DMS79 (cell line): ENCODE results near the gene UBE2J2.
A peak's percentile ranks its signal among the peaks of the same experiment; 100 is the strongest.

Experiments used
- DNase-seq: peaks from one replicate; lab custom pipeline; 2025; lab: John Stamatoyannopoulos, UW

UBE2J2 gene

DNA sequence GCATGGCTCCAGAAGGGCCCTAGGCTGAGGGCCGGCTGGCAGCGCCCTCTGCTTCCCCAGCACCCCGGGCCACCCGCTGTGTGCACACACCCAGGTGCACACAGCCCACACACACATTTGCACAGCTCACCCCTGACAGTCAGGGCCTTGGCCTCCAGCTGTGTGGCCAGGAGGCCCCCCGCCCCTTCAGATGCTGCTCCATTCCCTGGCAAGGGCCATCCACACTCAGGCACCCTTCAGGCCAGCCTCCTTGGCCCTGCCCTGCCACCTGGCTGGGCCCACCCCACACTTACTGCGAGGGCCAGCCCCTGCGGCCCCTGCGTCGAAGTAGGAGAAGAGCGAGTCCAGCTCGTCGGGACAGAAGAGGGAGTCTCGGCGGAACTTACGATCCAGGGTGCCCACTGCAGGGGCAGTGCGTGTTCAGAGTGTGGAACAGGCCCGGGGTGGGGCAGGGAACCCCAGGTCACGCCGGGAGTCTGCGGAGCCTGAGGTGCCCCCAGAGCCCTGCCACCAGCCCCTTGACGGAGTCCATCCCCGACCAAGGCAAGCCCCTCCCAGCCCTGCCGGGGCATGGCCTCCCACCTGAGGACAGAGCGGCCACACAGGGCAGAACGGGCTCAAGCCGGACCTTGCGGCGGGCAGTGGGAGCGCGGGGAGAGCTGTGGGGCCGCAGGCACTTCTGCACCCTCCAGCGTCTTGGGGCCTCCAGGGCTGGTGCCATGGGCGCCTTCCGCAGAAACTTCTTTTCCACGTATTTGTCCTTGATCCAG, 21.7 kb upstream of the UBE2J2 start:
- DNase-seq, result no peak

DNA sequence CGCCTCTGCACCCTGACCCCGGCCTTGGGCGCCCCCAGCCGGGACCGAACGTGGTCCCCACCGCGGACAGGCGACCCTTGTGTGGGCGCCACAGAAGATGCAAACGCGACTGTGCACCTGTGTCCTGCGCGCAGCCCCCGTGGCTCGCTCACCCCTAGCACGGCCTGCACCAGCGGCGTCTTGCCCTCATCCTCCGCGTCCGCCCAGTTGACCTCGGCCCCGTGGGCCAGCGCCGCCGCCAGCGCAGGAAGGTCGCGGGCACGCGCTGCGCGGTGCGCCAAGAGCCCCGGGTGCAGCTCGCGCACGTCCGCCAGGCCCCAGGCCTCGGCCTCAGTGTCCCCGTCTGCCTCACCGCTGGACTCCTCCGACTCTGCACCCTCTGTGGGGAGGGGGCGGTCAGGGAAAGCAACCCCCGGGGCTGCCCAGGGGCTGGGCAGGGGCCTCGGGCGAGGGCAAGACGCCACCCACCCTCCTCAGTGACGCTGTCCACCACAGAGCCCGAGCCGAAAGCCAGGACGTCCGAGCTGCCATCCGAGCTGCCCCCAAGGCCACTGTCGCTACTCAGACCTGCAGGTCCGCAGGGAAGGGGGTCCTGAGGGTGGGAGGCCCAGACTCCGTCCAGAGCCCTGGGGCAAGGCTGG, 20.7 kb upstream of the UBE2J2 start:
- DNase-seq, result no peak

DNA sequence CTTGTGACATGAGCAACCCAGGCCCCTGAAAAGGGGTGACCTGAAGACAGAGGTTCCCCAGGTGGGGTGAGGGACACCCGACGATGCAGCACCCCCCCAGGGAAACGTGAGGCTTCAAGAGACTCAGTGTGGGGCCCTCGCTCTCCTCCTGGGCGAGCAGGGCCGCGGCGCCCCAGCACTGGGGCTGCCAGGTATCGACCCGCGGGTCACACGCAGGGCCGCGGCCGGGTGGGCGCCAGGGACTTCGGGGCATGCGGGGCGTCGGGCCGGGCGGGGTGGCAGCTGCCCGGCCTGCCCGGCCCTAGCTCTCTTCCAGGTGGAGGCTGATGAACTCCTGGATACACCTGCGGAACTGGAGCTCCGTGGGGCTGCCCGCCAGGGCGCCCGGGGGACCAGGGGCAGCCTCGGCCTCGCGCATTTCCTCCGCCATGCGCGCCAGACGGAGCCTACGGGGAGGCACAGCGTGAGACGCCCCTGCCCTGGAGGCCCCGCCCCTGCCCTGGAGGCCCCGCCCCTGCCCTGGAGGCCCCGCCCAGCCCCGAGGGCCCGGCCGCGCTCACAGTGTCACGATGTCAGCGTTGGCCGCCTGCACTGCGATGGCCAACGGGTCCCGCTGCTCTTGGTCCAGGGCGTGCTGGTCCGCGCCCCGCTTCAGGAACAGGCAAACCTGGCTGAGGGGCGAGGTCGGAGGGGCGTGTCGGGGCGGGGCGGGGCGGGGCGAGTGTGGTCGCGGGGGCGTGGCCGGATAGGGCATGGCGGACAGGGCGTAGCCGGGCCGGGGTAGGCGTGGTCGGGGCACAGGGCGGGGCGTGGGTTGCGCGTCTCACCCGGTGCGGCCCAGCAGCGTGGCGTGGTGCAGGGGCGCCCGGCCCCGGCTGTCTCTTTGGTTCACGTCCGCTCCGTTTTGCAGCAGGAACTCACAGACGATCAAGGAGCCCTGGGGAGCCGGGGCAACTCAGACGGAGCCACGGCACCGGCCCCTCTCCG, 19.9 kb upstream of the UBE2J2 start:
- no peak for DNase-seq

DNA sequence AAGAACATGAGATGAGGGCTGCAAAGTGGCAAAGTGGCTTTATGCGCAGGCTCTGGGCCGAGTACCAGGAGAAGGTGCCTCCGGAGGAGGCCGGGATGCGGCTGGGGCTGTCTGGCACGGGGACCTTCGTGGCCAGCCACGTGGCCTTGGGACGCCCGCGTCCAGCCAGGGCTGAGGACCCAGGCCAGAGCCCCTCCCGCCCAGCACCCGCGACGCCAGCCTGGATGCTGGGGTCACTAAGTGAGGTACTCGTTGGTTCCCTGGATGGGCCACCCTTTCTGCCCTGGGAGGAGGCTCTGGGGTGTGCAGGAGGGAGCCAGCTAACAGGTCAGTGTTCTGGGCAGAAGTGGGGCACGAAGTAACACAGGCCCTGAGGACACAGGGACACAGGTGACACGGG, 19.2 kb upstream of the UBE2J2 start:
- DNase-seq, result no peak

DNA sequence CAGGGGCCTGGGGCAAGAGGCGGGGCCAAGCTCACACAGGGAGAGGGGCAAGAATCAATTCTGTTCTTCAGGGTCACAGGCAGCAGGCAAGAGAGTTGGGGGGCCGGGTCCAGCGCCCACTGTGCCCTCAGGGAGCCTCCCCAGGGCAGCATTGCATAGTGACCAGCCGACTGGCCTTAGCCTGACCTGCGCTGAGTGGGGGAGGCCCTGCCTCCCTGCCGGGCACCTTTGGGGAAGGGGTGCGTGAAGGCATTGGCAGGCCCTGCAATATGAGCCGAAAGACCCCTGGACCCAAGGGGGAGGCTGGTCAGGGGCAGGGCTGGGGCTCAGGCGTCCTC, 18.8 kb upstream of the UBE2J2 start:
- DNase-seq, result no peak

DNA sequence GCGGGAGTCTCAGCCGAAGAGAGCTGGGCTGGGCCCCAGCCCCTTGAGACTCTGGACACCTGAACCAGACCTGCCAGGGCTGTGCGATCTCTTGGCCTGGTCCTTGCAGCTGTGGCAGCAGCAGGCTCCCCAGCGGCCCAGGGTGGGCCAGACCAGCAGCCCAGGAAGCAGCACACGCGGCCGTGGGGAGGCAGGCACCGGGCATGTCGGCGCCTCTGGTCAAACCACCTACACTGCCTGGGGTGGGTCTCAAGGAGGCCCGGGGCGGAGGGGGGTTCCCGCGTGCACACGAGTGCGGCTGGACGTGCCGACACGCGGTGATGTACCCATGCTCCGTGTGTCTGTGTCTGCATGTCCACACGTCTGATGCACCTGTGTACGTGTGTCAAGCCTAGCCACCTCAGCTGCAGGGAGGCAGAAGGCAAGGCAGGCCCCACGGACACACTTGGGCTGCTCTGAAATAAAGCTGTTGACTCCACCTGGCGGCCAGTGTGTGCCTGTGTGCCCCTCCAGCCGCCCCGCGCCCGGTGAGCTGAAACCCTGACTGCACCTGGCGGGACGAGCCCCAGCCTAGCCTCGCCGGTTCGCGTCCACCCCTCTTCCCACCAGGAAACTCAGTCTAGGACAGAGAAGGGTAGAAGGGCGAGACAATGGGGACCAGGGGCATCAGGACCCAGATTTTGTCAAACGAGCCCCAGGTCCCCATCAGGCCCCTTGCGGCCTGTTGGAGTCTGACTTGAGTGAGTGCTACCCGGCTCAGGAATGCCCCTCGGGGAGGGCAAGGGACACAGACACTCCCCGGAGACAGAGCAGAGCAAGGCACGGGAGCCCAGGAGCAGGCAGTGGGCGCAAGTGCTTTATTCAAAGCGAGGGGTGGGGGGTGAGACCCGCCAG, 18.1 kb upstream of the UBE2J2 start:
- DNase-seq, result peak; percentile 87

DNA sequence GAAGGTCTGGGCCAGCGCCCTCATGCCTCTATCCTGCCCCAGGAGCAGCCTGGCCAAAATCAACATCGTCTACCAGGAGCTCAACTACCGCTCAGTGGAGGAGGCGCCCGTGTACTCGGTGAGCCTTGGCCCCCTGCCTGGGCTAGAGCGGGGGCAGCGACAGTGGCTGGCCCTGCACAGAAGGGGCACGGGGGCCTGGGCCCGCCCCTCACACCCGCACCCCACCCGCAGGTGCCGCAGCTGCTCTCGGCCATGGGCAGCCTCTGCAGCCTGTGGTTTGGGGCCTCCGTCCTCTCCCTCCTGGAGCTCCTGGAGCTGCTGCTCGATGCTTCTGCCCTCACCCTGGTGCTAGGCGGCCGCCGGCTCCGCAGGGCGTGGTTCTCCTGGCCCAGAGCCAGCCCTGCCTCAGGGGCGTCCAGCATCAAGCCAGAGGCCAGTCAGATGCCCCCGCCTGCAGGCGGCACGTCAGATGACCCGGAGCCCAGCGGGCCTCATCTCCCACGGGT, 17.4 kb upstream of the UBE2J2 start:
- DNase-seq, result peak; percentile 40

DNA sequence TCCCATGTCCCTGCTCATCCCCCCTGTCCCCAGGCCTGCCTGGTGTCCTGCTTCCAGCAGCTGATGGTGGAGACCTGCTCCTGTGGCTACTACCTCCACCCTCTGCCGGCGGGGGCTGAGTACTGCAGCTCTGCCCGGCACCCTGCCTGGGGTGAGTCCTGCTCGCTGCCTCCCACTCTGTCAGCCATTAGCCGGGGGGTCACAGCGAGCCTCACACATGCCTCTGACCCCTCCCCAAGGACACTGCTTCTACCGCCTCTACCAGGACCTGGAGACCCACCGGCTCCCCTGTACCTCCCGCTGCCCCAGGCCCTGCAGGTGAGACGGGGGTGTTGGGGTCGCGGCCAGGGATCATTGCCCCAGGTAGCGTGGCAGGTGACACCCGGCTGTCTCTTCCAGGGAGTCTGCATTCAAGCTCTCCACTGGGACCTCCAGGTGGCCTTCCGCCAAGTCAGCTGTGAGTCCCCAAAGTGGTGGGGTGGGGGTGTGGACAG, 16.6 kb upstream of the UBE2J2 start:
- DNase-seq, result peak; percentile 5

DNA sequence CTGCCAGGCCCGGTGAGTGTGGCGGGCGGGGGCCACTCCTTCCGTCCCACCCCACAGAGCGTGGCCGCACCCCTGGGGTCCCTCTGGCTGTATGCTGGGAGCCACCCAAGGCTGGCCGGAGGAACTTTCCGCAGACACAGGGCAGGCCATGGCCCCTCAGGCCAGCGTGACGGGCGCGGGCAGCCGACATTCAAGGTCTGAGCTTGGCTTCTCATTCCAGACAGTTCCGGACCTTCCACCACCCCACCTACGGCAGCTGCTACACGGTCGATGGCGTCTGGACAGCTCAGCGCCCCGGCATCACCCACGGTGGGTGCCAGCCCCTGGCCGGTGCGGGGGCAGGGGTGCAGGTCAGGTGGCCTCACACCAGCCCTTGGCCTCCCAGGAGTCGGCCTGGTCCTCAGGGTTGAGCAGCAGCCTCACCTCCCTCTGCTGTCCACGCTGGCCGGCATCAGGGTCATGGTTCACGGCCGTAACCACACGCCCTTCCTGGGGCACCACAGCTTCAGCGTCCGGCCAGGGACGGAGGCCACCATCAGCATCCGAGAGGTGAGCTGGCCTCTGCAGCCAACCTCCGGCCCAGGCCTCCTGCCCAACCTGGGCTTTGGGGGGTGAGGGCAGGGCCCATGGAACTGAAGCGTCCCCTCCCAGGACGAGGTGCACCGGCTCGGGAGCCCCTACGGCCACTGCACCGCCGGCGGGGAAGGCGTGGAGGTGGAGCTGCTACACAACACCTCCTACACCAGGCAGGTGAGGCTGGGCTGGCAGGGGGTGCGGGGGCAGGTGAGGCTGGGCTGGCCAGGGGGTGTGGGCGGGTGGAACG, 13.8 kb upstream of the UBE2J2 start:
- DNase-seq, result no peak

DNA sequence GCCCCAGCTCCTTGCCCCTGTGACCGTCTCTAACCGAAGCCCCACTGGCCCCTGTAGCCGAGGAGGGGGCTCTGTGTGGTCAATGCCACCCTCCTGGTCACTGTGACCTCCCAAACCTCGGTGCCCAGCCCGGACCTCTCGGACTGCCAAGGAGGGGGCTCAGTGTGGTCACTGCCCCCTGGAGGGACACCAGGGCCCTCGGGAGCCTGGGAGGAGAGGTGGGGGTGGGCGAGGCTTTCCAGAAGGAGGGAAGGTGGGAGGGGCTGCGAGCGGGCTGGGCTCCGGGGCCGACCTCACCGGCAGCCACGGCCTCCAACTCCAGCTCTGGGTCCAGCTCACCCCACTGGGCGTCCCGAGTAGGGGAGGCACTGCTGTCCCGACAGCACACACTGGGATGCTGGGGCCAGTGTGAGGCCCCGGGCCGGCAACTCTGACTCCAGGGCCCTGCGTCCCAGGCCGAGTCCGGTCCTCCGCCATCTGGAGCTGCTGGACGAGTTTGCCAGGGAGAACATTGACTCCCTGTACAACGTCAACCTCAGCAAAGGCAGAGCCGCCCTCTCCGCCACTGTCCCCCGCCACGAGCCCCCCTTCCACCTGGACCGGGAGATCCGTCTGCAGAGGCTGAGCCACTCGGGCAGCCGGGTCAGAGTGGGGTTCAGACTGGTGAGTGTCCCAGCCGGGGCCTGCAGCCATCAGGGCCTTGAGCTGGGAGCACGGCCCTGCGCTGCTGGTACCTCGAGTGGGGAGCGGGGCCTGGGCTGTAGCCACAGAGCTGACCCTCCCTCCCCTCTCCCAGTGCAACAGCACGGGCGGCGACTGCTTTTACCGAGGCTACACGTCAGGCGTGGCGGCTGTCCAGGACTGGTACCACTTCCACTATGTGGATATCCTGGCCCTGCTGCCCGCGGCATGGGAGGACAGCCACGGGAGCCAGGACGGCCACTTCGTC, 12.9 kb upstream of the UBE2J2 start:
- no peak for DNase-seq

DNA sequence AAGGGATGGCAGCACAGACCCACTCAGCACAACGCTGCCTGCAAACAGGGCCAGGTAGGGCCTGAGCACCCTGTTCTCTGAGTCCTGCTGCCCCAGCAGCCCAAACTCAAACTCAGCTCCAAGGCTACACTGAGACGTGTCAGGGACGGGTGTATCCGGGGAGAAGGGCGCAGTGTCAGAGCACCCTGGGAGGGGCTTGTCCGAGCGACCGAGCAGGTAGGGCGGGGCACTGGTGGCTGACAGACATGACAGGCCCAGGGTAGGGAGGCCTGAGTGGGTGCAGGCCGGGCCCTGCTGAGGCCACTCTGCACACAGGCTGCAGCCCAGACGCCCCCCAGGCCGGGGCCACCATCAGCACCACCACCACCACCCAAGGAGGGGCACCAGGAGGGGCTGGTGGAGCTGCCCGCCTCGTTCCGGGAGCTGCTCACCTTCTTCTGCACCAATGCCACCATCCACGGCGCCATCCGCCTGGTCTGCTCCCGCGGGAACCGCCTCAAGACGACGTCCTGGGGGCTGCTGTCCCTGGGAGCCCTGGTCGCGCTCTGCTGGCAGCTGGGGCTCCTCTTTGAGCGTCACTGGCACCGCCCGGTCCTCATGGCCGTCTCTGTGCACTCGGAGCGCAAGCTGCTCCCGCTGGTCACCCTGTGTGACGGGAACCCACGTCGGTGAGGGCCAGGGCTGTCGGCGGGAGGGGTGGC, 12.1 kb upstream of the UBE2J2 start:
- DNase-seq, result no peak

DNA sequence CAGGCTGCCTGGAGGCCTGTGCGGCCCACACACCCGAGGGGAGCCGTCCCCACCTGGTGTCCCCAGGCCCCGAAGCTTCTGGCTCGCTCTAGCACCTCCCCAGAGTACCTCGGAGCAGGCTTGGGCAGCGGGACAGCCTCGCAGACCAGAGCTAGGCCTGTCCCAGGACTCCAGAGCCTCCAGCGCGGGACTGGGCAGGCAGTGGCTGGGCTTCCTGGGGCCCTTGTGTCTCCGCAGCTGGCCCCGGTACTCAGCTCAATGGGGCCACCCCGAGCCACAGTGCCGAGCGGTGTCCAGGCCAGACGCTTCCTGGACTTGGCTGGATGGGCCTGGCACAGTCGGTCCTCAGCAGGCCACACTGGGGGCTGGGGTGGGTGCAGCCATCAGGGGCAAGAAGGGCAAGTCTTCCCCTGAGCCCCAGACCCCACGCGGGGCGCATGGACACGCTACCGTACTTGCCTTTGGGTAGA, 11.5 kb upstream of the UBE2J2 start:
- DNase-seq, result no peak

DNA sequence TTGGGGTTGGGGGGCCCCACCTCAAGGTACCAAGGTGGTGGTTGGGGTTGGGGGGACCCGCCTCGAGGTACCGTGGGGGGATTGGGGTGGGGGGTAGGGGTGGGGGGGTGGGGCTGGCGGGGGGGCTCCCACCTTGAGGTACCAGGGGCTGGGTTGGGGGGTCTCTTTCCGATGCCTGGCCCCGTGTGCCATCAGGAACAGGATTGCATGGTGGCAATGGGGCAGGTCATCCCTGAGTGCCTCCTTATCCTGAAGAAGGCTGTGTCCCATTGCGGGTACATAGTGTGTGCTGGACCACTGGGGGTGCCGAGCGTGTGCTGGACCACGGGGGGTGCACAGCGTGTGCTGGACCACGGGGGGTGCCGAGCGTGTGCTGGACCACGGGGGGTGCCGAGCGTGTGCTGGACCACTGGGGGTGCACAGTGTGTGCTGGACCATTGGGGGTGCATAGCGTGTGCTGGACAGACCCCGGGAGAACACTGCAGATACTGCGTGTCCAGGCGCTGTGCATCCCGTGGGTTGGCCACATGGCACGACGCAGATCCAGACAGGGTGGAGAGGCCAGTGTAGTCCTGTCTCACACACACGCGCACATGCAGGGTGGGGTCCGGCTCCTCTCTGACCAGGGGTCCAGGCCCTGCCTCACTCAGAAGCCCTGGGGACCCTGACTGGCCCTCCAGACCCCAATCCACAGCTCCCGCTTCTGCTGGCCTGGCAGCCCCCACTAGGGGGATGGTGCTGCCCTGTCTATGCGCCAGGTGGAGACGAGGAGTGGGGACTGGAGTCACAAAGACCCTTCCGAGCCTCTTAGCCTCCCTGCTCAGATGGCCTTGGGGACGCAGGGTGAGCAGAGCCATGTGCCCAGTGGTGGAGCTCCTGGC, 10.8 kb upstream of the UBE2J2 start:
- no peak for DNase-seq

DNA sequence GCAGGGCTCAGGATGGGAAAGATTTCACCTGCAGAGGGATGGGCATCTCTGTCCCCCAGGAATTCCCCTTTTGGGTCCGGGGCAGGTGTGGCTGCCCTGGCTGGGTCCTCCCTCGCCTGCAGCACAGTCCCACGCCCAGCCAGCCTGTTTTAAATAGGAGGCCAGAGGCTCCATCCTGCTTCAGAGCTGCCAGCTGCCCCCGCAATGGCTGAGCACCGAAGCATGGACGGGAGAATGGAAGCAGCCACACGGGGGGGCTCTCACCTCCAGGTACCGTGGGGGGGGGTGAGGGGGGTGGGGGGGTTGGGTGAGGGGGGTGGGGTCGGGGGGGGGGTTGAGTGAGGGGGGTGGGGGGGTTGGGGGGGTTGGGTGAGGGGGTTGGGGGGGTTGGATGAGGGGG, 10.2 kb upstream of the UBE2J2 start:
- no peak for DNase-seq

DNA sequence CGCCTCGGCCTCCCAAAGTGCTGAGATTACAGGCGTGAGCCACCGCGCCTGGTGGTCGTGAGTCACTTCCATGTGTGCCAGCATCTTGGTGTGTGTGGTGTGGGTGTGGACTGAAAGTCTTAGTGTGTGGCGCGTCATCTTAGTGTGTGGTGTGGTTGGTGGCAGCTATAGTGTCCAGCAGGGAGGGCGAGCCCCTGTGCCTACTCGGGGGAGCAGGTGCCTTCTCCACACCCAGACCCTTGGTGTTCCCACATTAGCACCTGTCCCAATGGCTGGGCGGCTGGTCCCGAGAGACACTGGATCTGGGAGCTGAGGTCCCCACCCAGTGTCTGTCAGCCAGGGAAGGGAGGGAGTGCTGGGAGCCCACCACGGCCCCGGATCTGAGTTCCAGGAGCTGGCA, 9.3 kb upstream of the UBE2J2 start:
- DNase-seq, result no peak

DNA sequence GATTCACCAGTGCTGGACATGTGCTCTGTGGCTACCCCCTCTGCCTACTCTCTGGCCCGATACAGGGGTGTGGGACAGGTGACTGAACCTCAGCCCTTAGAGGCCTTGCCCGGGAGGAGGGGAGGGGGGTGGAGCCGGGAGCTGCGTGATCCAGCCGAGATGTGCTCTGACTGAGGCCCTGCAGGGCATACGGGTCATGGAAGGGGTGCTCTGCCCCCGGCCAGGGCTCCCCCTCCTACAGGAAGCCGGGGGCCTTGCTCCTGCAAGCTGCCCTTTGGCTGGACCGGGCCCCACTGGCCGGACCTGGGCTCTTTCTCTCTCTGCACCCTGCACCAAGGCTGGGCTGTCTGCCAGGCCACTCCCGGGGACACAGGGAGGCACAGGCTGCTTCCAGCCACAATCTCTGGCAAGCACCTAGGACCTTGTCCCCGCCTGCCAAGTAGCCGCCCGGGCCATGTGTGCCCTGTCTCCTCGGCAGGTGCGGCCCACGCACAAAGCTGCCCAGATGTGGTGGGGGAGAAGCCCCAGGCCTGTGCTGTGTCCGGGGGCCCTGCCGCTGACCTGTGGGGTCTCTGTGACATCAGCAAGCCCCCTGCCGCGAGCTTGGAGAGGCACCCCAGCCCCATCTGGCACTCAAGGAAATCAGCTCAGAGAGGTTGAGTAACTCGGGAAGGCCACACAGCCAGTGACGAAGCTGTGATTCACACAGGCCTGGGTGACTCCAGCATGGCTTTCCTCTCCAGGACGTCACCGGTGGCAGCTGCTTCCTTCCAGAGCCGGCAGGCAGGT, 8.1 kb upstream of the UBE2J2 start:
- DNase-seq, result peak; percentile 2
